ENCODE measurements around the gene TCP10L. TPM values are rescaled to one million over a fixed set of nuclear protein-coding genes. Genes with fewer than 3 reads are reported as not detected.

TCP10L gene
- total and polyA plus RNA-seq, 5 experiments from 2014 or later: 0.33 to 0.91 (median 0.38) TPM; not detected in 1

DNA sequence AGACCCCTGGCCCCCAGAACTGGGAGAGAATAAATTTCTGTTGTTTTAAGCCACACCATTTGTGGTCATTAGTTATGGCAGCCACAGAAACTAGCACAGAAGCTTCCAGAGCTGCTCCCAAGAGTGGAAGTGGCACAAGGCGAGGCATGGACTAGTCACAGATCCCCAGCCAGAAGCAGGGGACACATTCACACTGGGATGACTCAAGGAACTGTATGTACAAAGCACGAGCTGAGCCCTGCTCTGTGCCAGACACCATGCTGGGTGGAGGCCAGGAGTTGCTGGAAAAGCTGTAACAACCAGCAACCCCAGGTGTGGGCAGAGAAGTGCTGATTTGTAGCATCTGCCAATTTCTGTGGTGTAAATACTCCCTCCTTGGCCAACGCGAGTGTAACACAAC lies 55.6 kb downstream of the TCP10L start:
- peaks cover 0 to 8% (median 0%) of the 10 kb centered on the region in 3 donors for H3K36me3 Mint-ChIP-seq
- POLR2A ChIA-PET: no interaction called here
- H3K27me3 Mint-ChIP-seq: no peaks in the 10 kb centered on the region
- H3K9me3 Mint-ChIP-seq: peaks cover 0 to 4% (median 0%) of the 10 kb centered on the region in 9 donors
- peaks cover 0 to 15% (median 10%) of the 10 kb centered on the region in 4 donors for H3K4me1 Mint-ChIP-seq
- no peak overlapping the region for H3K27ac Mint-ChIP-seq
- H3K4me3 Mint-ChIP-seq: no peak overlapping the region
- ATAC-seq (no peak), DNase-seq (no peak)

DNA sequence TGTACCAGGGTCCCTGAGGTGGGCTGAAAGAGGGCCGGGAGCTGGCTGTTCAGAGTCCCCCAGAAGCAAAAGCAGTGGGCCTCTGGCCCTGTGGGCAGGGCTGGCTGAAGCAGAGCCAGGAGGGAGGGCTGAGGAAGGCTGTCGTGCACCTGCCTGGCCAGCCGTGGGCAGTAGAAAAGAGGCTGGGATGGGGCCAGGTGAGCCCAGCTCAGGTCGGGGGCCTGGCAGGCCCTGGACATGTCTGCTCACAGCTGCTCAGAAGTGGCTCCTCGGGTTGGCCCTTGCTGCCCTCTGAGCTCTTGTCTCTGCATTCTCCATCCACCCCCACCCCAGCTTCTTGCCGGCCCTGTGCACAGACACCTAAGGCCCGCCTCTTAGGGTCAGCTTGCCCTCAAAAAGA lies 60.0 kb downstream of the TCP10L start:
- peaks cover 0 to 4% (median 0%) of the 10 kb centered on the region in 9 donors for H3K9me3 Mint-ChIP-seq
- no peaks in the 10 kb centered on the region for H3K27me3 Mint-ChIP-seq
- DNase-seq: no peak
- ATAC-seq: no peak
- H3K27ac Mint-ChIP-seq: peak overlapping the region in 2 of 10 donors; percentile 36 to 73
- H3K4me3 Mint-ChIP-seq: no peak overlapping the region
- H3K36me3 Mint-ChIP-seq: peaks cover 0 to 5% (median 0%) of the 10 kb centered on the region in 3 donors
- peaks cover 0 to 15% (median 9%) of the 10 kb centered on the region in 4 donors for H3K4me1 Mint-ChIP-seq
- POLR2A ChIA-PET: no interaction called here

DNA sequence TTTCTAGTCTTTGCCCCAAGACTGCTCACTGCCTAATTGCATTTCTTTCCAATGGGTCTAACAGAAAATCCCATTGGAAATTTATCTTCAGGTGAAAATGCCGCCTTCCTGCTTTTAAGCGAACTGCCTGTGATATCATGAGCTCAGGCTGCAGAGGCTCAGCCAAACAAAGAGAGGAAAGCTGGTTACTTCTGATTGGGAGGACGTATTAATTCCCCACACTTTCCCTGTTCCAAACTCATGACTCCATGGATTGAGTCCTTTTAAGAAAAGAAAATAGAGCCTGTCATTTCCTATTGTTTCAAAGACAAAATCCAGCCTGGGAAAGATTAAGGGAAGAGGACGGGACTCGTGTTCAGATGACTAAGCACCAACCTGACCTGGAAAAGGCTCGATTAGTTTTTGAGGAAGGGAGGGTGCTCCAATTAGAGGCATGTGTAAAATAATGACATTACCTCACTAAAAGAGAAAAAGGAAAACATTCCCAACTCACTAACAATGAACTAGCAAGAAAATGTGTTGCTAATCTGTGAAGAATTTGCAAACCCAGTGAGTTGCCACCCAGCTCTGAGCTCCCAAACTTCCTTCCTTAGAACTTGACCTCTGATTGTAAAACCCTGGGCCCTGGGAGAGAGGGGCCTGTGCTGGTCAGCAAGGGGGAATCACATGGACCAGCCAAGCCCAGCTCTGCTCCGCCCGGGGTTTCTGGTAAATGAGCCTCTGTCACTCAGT lies 61.2 kb downstream of the TCP10L start:
- peaks cover 0 to 4% (median 0%) of the 10 kb centered on the region in 9 donors for H3K9me3 Mint-ChIP-seq
- ATAC-seq (no peak), DNase-seq (no peak)
- no peak overlapping the region for H3K27ac Mint-ChIP-seq
- POLR2A ChIA-PET: no interaction called here
- no peak overlapping the region for H3K4me3 Mint-ChIP-seq
- peaks cover 0 to 5% (median 0%) of the 10 kb centered on the region in 3 donors for H3K36me3 Mint-ChIP-seq
- H3K27me3 Mint-ChIP-seq: no peaks in the 10 kb centered on the region
- peaks cover 0 to 15% (median 9%) of the 10 kb centered on the region in 4 donors for H3K4me1 Mint-ChIP-seq

Other genes with a start within 250 kb of the TCP10L start
- gene URB1, start 192.5 kb downstream of the TCP10L start, total RNA-seq: 10 to 100 TPM; 20.6 to 22.7 TPM
- 1 to 10 TPM; 2.2 to 5.6 (median 2.8) TPM for gene URB1, start 192.5 kb downstream of the TCP10L start, polyA plus RNA-seq
- 10 to 100 TPM; 14.4 to 18.1 TPM for gene EVA1C, start 172.8 kb downstream of the TCP10L start, total RNA-seq
- gene EVA1C, start 172.8 kb downstream of the TCP10L start, polyA plus RNA-seq: 10 to 100 TPM; 11.2 to 14.9 (median 14.3) TPM
- gene CFAP298, start 26.9 kb upstream of the TCP10L start, total RNA-seq: 10 to 100 TPM; 35.0 to 36.6 TPM
- 10 to 100 TPM; 59.4 to 64.2 (median 62.3) TPM for gene CFAP298, start 26.9 kb upstream of the TCP10L start, polyA plus RNA-seq
- gene SYNJ1, start 142.5 kb upstream of the TCP10L start, total RNA-seq: 10 to 100 TPM; 19.6 to 20.8 TPM
- 1 to 10 TPM; 2.5 to 8.0 (median 6.0) TPM for gene SYNJ1, start 142.5 kb upstream of the TCP10L start, polyA plus RNA-seq
- gene PAXBP1, start 186.2 kb upstream of the TCP10L start, total RNA-seq: 10 to 100 TPM; 69.7 to 74.3 TPM
- gene PAXBP1, start 186.2 kb upstream of the TCP10L start, polyA plus RNA-seq: 10 to 100 TPM in 1 of 3 donors, 1 to 10 TPM in 2; 6.1 to 12.1 (median 6.2) TPM

Data from naive thymus-derived CD8-positive, alpha-beta T cell (primary cell).